ENCODE results near the gene PCBP4.

Gene PCBP4

GRCh38 chr3:51938780-51939425 is 28.4 kb downstream of the PCBP4 start:
- H3K27ac ChIP-seq, result no peak overlapping the region
- TF ChIP-seq CTCF (conservative IDR thresholded peaks at IDR 0.05), result no peak

GRCh38 chr3:51937611-51938450 is 29.4 kb downstream of the PCBP4 start:
- TF ChIP-seq CTCF (conservative IDR thresholded peaks at IDR 0.05), result no peak
- H3K27ac ChIP-seq, result no peak overlapping the region

- TF ChIP-seq CTCF (conservative IDR thresholded peaks at IDR 0.05), result no peak
- no peak overlapping the region for H3K27ac ChIP-seq
Observed at GRCh38 chr3:51937014-51937413, 30.2 kb downstream of the PCBP4 start.

GRCh38 chr3:51935886-51936755 is 31.1 kb downstream of the PCBP4 start:
- H3K27ac ChIP-seq, result no peak overlapping the region
- no peak for TF ChIP-seq CTCF (conservative IDR thresholded peaks at IDR 0.05)

- TF ChIP-seq CTCF (conservative IDR thresholded peaks at IDR 0.05), result no peak
- no peak overlapping the region for H3K27ac ChIP-seq
Observed at GRCh38 chr3:51934991-51935885, 32.0 kb downstream of the PCBP4 start.

- H3K27ac ChIP-seq, result no peak overlapping the region
- no peak for TF ChIP-seq CTCF (conservative IDR thresholded peaks at IDR 0.05)
Observed at GRCh38 chr3:51934139-51934850, 33.0 kb downstream of the PCBP4 start.

Measured in VCaP (cell line).